CD14-positive monocyte (primary cell): ENCODE data around the gene JCAD. TPM values are rescaled to one million over a fixed set of nuclear protein-coding genes. Genes with fewer than 3 reads are reported as not detected.

Experiments used
- DNase-seq, 3 donors: peaks; one replicate each; pipeline ENCODE4 v3.0.0-alpha.2; 2011 to 2022
- H2AFZ ChIP-seq: 2 replicates; pipeline ENCODE4 v1.6.0; 2012; ENCODE audit warnings: mild to moderate bottlenecking, low read depth, low read length, inconsistent platforms; ENCODE audit not compliant: insufficient read depth, poor library complexity, severe bottlenecking
- H3K27ac ChIP-seq, 2 donors: 1 replicate in 1 of 2; 2 replicates in 1 of 2; pipeline ENCODE4 v1.5.1; 2012 to 2013; ENCODE audit warnings: low read length in 2 of 2, control low read depth in 1 of 2, inconsistent platforms in 1 of 2, low read depth in 1 of 2, mild to moderate bottlenecking in 1 of 2
- H3K27me3 ChIP-seq, 2 donors: one replicate each; pipeline versions ENCODE4 v1.6.0 to v1.6.1; 2011 to 2013; ENCODE audit warnings: low read length in 2 of 2; ENCODE audit not compliant: control insufficient read depth in 2 of 2, insufficient read depth in 2 of 2
- H3K36me3 ChIP-seq, 2 donors: replicated peaks in 1 of 2; 1 replicate in 1 of 2; 2 replicates in 1 of 2; pipeline versions ENCODE4 v1.5.1 to v1.6.1; 2012 to 2013; ENCODE audit warnings: low read length in 2 of 2, control low read depth in 1 of 2, inconsistent platforms in 1 of 2, mild to moderate bottlenecking in 1 of 2; ENCODE audit not compliant: insufficient read depth in 2 of 2, control insufficient read depth in 1 of 2
- H3K4me1 ChIP-seq, 2 donors: 1 replicate in 1 of 2; 2 replicates in 1 of 2; pipeline versions ENCODE4 v1.5.1 to v1.6.1; 2012 to 2013; ENCODE audit warnings: low read length in 2 of 2, control low read depth in 1 of 2, inconsistent platforms in 1 of 2, mild to moderate bottlenecking in 1 of 2, moderate library complexity in 1 of 2; ENCODE audit not compliant: insufficient read depth in 2 of 2, control insufficient read depth in 1 of 2
- H3K4me2 ChIP-seq: replicated peaks from 2 replicates; pipeline ENCODE3; 2012; ENCODE audit warnings: low read length, moderate library complexity, mild to moderate bottlenecking; ENCODE audit not compliant: poor library complexity, severe bottlenecking; ENCODE audit errors: extremely low read depth
- H3K4me3 ChIP-seq, 3 experiments: fragments of 200-600 bp in 1 of 3; sonication (generic) in 1 of 3; replicated peaks in 1 of 3; 1 replicate in 2 of 3; 2 replicates in 1 of 3; pipeline ENCODE4 v1.5.1; 2011 to 2013; ENCODE audit warnings: low read length in 3 of 3, mild to moderate bottlenecking in 3 of 3, control low read depth in 2 of 3, low read depth in 2 of 3, inconsistent platforms in 1 of 3, moderate library complexity in 1 of 3
- H3K79me2 ChIP-seq: 2 replicates; pipeline ENCODE4 v1.6.0; 2012; ENCODE audit warnings: mild to moderate bottlenecking, control low read depth, inconsistent platforms, low read length, moderate library complexity; ENCODE audit not compliant: insufficient read depth
- H3K9ac ChIP-seq: 2 replicates; pipeline ENCODE4 v1.6.0; 2017; ENCODE audit warnings: low read length, mild to moderate bottlenecking; ENCODE audit not compliant: insufficient read depth, poor library complexity, severe bottlenecking
- H3K9me3 ChIP-seq, 2 donors: replicated peaks in 1 of 2; 1 replicate in 1 of 2; 2 replicates in 1 of 2; pipeline versions ENCODE4 v1.5.1 to v1.6.1; 2012 to 2013; ENCODE audit warnings: low read length in 2 of 2, control low read depth in 1 of 2; ENCODE audit not compliant: control insufficient read depth in 1 of 2, insufficient read depth in 1 of 2
- H4K20me1 ChIP-seq: 2 replicates; pipeline ENCODE4 v1.6.0; 2012; ENCODE audit warnings: mild to moderate bottlenecking, low read length, control low read depth, moderate library complexity; ENCODE audit not compliant: insufficient read depth
- H3K27ac Mint-ChIP-seq, 7 donors: one replicate each; pipeline ENCODE4 v1.8.0; 2020; ENCODE audit warnings: mild to moderate bottlenecking in 7 of 7, mixed read lengths in 7 of 7, moderate library complexity in 6 of 7, inconsistent platforms in 2 of 7
- H3K27me3 Mint-ChIP-seq, 3 donors: one replicate each; pipeline ENCODE4 v1.8.0; 2021 to 2022; ENCODE audit warnings: low read depth in 3 of 3, mild to moderate bottlenecking in 3 of 3, mixed read lengths in 3 of 3, moderate library complexity in 3 of 3, inconsistent platforms in 1 of 3
- H3K36me3 Mint-ChIP-seq, 2 donors: one replicate each; pipeline ENCODE4 v1.8.0; 2020; ENCODE audit warnings: mixed read lengths in 2 of 2, inconsistent platforms in 1 of 2, mild to moderate bottlenecking in 1 of 2
- H3K4me1 Mint-ChIP-seq: one replicate; pipeline ENCODE4 v1.8.0; 2020; ENCODE audit warnings: mild to moderate bottlenecking, mixed read lengths
- H3K4me3 Mint-ChIP-seq, 2 donors: one replicate each; pipeline ENCODE4 v1.8.0; 2020; ENCODE audit warnings: mild to moderate bottlenecking in 2 of 2, mixed read lengths in 2 of 2, moderate library complexity in 1 of 2
- H3K9me3 Mint-ChIP-seq, 7 donors: one replicate each; pipeline ENCODE4 v1.8.0; 2020 to 2022; ENCODE audit warnings: mixed read lengths in 7 of 7, mild to moderate bottlenecking in 6 of 7, moderate library complexity in 6 of 7, inconsistent platforms in 2 of 7
- WGBS: methylation state at CpG from one replicate; pipeline ENCODE4 v1.1.5; 2013; ENCODE audit warnings: missing lambda C conversion rate; ENCODE audit not compliant: insufficient coverage; 5-methylcytosine and 5-hydroxymethylcytosine counted together
- intact Hi-C, 2 donors: fragments of 100-400 bp; cut with micrococcal nuclease; formaldehyde crosslinking; loops; one replicate each; pipeline versions ENCODE4 v1.15.0 to v1.15.1; 2023
- polyA plus RNA-seq, 3 donors: library from polyadenylated mRNA; depleted of rRNA in 1 of 3; unstranded in 2 of 3; stranded (reverse) in 1 of 3; fragments of 300-500 nt in 2 of 3; fragments of >200 nt in 1 of 3; fragmentation: Illumina TruSeq in 2 of 3; gene quantifications; 1 replicate in 2 of 3; 2 replicates in 1 of 3; pipeline ENCODE4 v1.2.3, GENCODE V29; 2012 to 2021
- TF ChIP-seq, protein P1 (sequence below): fragments of 200-600 bp; IDR thresholded peaks from one replicate; pipeline ENCODE4 v1.8.0; 2022; ENCODE audit warnings: antibody characterized with exemption, mild to moderate bottlenecking

JCAD gene
- polyA plus RNA-seq, 3 donors = not detected

DNA sequence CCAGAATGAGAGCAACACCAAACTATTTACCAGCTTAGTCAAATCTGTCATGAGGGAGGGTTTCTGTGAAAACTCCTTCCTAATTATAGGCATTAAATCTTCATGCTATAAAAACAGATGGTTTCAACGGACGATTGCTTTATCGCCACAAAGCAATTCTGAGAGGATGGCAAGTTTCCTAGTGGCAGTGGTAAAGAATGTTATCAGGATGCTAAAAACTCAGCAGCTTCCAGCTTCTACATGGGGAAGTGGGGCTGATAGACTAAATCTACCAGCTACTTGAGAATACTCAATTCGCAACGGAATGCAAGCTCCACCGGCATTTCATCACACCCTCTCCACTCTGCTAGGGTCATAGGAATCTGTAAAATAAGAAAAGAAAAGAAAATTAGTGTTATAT is 41.8 kb downstream of the JCAD start:
- intact Hi-C loops = no loop called here
- Mint-ChIP-seq H3K4me3 (peak overlapping the region in 1 of 2 donors; percentile 68), H3K9me3 (no peaks in the 10 kb centered on the region), H3K4me1 (peaks cover 14% of the 10 kb centered on the region), H3K27me3 (peaks cover 13 to 31% (median 23%) of the 10 kb centered on the region in 3 donors), H3K27ac (no peak overlapping the region), H3K36me3 (no peaks in the 10 kb centered on the region)
- Histone ChIP-seq H3K27me3 (peaks cover 17% of the 10 kb centered on the region in 2 donors), H3K36me3 (no peaks in the 10 kb centered on the region), H3K79me2 (no peaks in the 10 kb centered on the region), H3K4me1 (no peaks in the 10 kb centered on the region), H3K4me2 (no peak overlapping the region), H4K20me1 (no peaks in the 10 kb centered on the region), H3K9me3 (no peaks in the 10 kb centered on the region), H3K27ac (no peak overlapping the region), H2AFZ (no peak overlapping the region), H3K4me3 (no peak overlapping the region), H3K9ac (no peak overlapping the region)
- WGBS = no CpG with 5 or more reads among the region's 6 CpGs
- TF ChIP-seq, protein P1, sequence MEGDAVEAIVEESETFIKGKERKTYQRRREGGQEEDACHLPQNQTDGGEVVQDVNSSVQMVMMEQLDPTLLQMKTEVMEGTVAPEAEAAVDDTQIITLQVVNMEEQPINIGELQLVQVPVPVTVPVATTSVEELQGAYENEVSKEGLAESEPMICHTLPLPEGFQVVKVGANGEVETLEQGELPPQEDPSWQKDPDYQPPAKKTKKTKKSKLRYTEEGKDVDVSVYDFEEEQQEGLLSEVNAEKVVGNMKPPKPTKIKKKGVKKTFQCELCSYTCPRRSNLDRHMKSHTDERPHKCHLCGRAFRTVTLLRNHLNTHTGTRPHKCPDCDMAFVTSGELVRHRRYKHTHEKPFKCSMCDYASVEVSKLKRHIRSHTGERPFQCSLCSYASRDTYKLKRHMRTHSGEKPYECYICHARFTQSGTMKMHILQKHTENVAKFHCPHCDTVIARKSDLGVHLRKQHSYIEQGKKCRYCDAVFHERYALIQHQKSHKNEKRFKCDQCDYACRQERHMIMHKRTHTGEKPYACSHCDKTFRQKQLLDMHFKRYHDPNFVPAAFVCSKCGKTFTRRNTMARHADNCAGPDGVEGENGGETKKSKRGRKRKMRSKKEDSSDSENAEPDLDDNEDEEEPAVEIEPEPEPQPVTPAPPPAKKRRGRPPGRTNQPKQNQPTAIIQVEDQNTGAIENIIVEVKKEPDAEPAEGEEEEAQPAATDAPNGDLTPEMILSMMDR = no peak
- no peak for DNase-seq

DNA sequence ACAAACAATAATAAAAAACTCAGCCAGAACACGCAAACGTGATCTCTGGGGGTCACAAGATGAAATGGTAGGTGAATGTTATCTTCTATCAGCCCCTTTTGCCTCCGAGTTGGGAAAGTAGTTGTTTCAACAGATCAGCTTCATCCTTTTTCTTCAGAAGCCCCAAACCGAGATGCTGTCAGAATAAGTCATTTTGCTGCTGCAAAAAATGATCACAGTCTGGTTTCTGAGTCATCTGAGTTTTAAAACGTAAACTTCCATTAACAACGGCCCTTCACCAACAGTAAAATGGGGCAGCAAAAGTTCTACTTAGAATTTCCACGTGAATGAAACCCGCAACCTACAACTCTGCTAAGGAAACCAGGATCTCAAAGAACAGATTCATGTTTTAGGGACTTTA is 44.9 kb downstream of the JCAD start:
- peaks cover 14% of the 10 kb centered on the region for H3K4me1 Mint-ChIP-seq
- Histone ChIP-seq H3K4me2 (no peak overlapping the region), H3K4me1 (no peaks in the 10 kb centered on the region), H3K9ac (no peak overlapping the region), H3K79me2 (no peaks in the 10 kb centered on the region), H3K27me3 (peaks cover 17% of the 10 kb centered on the region in 2 donors), H3K36me3 (no peaks in the 10 kb centered on the region), H3K4me3 (no peak overlapping the region), H3K9me3 (no peaks in the 10 kb centered on the region), H2AFZ (no peak overlapping the region), H3K27ac (no peak overlapping the region), H4K20me1 (no peaks in the 10 kb centered on the region)
- H3K27ac Mint-ChIP-seq = no peak overlapping the region
- no peaks in the 10 kb centered on the region for H3K9me3 Mint-ChIP-seq
- DNase-seq = no peak
- TF ChIP-seq, protein P1 = no peak
- no peak overlapping the region for H3K4me3 Mint-ChIP-seq
- H3K36me3 Mint-ChIP-seq = no peaks in the 10 kb centered on the region
- intact Hi-C loops = no loop called here
- peaks cover 13 to 26% (median 20%) of the 10 kb centered on the region in 3 donors for H3K27me3 Mint-ChIP-seq
- WGBS = 89% methylated on average over 3 of the region's 8 CpGs
